Uterus (tissue), 4 donors: ENCODE data around the gene NR2F1. TPM values are rescaled to one million over a fixed set of nuclear protein-coding genes. Genes with fewer than 3 reads are reported as not detected.

ENCODE experiments used
- DNase-seq, 2 donors: peaks; one replicate each; pipeline ENCODE4 v3.0.0-alpha.2; 2019 to 2020
- H3K27ac ChIP-seq, 2 donors: fragments of 200-600 bp; sonication (generic); 1 replicate in 1 of 2; 2 replicates in 1 of 2; pipeline ENCODE4 v1.5.1; 2016 to 2018
- H3K27me3 ChIP-seq, 2 donors: fragments of 200-600 bp; sonication (generic); one replicate each; pipeline ENCODE4 v1.5.1; 2018 to 2019; ENCODE audit warnings: control low read depth in 1 of 2
- H3K36me3 ChIP-seq, 2 donors: fragments of 200-600 bp; sonication (generic); one replicate each; pipeline ENCODE4 v1.5.1; 2019; ENCODE audit warnings: control low read depth in 1 of 2
- H3K4me1 ChIP-seq, 2 donors: fragments of 200-600 bp; sonication (generic); one replicate each; pipeline ENCODE4 v1.5.1; 2018 to 2019; ENCODE audit warnings: control low read depth in 1 of 2
- H3K4me3 ChIP-seq, 2 donors: fragments of 200-600 bp; sonication (generic); 1 replicate in 1 of 2; 2 replicates in 1 of 2; pipeline ENCODE4 v1.5.1; 2018 to 2019; ENCODE audit warnings: mild to moderate bottlenecking in 1 of 2
- H3K9me3 ChIP-seq, 2 donors: fragments of 200-600 bp; sonication (generic); one replicate each; pipeline ENCODE4 v1.5.1; 2019; ENCODE audit warnings: control low read depth in 1 of 2
- CTCF ChIP-seq, 4 experiments: fragments of 200-600 bp in 2 of 4; fragments of 450-650 bp in 2 of 4; sonication (generic) in 2 of 4; IDR thresholded peaks; one replicate each; pipeline ENCODE4 v1.5.1; 2016 to 2019; ENCODE audit warnings: antibody characterized with exemption in 4 of 4, mild to moderate bottlenecking in 2 of 4, moderate library complexity in 1 of 4
- POLR2A ChIP-seq, 2 donors: fragments of 450-650 bp; IDR thresholded peaks; one replicate each; pipeline ENCODE4 v1.6.1; 2016; ENCODE audit warnings: antibody characterized with exemption in 2 of 2, mild to moderate bottlenecking in 1 of 2, moderate library complexity in 1 of 2
- intact Hi-C: fragments of 100-400 bp; cut with DNase I; formaldehyde crosslinking; loops from one replicate; pipeline ENCODE4 v1.15.1; 2023; ENCODE audit warnings: low total_unique reads
- total RNA-seq, 4 donors: library from RNA; depleted of rRNA in 3 of 4; stranded (reverse); fragments of >200 nt in 3 of 4; gene quantifications; one replicate each; pipeline versions ENCODE4 v1.1.0 to v1.2.4, GENCODE V29; 2014 to 2023
- donor health status: DM: yes; HTN: yes; CAD: no.

NR2F1 gene
- total RNA-seq, 4 donors from 2014 or later, result 26.8 to 55.0 (median 40.6) TPM

- no peaks in the 10 kb centered on the region for H3K9me3 ChIP-seq
- no peak overlapping the region for H3K4me3 ChIP-seq
- TF ChIP-seq POLR2A (IDR thresholded peaks at IDR 0.05) (no peak), CTCF (IDR thresholded peaks at IDR 0.05) (peak; percentile 27 to 42 (median 32))
- no peaks in the 10 kb centered on the region for H3K36me3 ChIP-seq
- DNase-seq, result no peak
- H3K27ac ChIP-seq, result no peak overlapping the region
- peaks cover 23 to 47% of the 10 kb centered on the region in 2 donors for H3K27me3 ChIP-seq
- H3K4me1 ChIP-seq, result peaks cover 0 to 4% of the 10 kb centered on the region in 2 donors
- intact Hi-C loops, result no loop called here
These were observed 24.6 kb downstream of the NR2F1 start for GRCh38 chr5:93607367-93608258.

GRCh38 chr5:93608855-93609254, 25.8 kb downstream of the NR2F1 start:
- no peak overlapping the region for H3K27ac ChIP-seq
- no peaks in the 10 kb centered on the region for H3K36me3 ChIP-seq
- H3K9me3 ChIP-seq, result no peaks in the 10 kb centered on the region
- peaks cover 0 to 4% of the 10 kb centered on the region in 2 donors for H3K4me1 ChIP-seq
- TF ChIP-seq POLR2A (IDR thresholded peaks at IDR 0.05), result no peak
- no peak for TF ChIP-seq CTCF (IDR thresholded peaks at IDR 0.05)
- no peak for DNase-seq
- peaks cover 23 to 59% of the 10 kb centered on the region in 2 donors for H3K27me3 ChIP-seq
- H3K4me3 ChIP-seq, result no peak overlapping the region
- intact Hi-C loops, result no loop called here

GRCh38 chr5:93609762-93610161, 26.7 kb downstream of the NR2F1 start:
- H3K9me3 ChIP-seq, result no peaks in the 10 kb centered on the region
- H3K27ac ChIP-seq, result no peak overlapping the region
- DNase-seq, result no peak
- H3K36me3 ChIP-seq, result no peaks in the 10 kb centered on the region
- peaks cover 23 to 63% of the 10 kb centered on the region in 2 donors for H3K27me3 ChIP-seq
- intact Hi-C loops, result no loop called here
- H3K4me1 ChIP-seq, result peaks cover 0 to 4% of the 10 kb centered on the region in 2 donors
- TF ChIP-seq CTCF (IDR thresholded peaks at IDR 0.05) (no peak), POLR2A (IDR thresholded peaks at IDR 0.05) (no peak)
- no peak overlapping the region for H3K4me3 ChIP-seq

GRCh38 chr5:93610581-93611272, 27.7 kb downstream of the NR2F1 start:
- Histone ChIP-seq H3K4me1 (peaks cover 0 to 4% of the 10 kb centered on the region in 2 donors), H3K27me3 (peaks cover 23 to 64% of the 10 kb centered on the region in 2 donors)
- intact Hi-C loops, result no loop called here

More at GRCh38 chr5:93610581-93611272, 27.7 kb downstream of the NR2F1 start:
- no peak for DNase-seq
- no peaks in the 10 kb centered on the region for H3K9me3 ChIP-seq
- TF ChIP-seq POLR2A (IDR thresholded peaks at IDR 0.05), result no peak
- no peak for TF ChIP-seq CTCF (IDR thresholded peaks at IDR 0.05)
- no peaks in the 10 kb centered on the region for H3K36me3 ChIP-seq
- H3K27ac ChIP-seq, result no peak overlapping the region
- no peak overlapping the region for H3K4me3 ChIP-seq
